ENCODE data around the gene GNGT1.
A peak's percentile ranks its signal among the peaks of the same experiment; 100 is the strongest.

Gene GNGT1

GRCh38 chr7:93920496-93921182, 14.3 kb downstream of the GNGT1 start:
- no peak for TF ChIP-seq CTCF (IDR thresholded peaks at IDR 0.05; ENCODE audit: insufficient read depth, low read depth, low read length, missing control alignments)
- no peak overlapping the region for H3K4me3 ChIP-seq (ENCODE audit: low read depth, low read length)
- DNase-seq (ENCODE audit: low read depth) = no peak

GRCh38 chr7:93921186-93921585, 14.8 kb downstream of the GNGT1 start:
- no peak for TF ChIP-seq CTCF (IDR thresholded peaks at IDR 0.05; ENCODE audit: insufficient read depth, low read depth, low read length, missing control alignments)
- no peak for DNase-seq (ENCODE audit: low read depth)
- H3K4me3 ChIP-seq (ENCODE audit: low read depth, low read length) = peak overlapping the region; percentile 73

- peak; percentile 58 for DNase-seq (ENCODE audit: low read depth)
- TF ChIP-seq CTCF (IDR thresholded peaks at IDR 0.05; ENCODE audit: insufficient read depth, low read depth, low read length, missing control alignments) = no peak
- peak within 1 kb of the TSS; percentile 73 for H3K4me3 ChIP-seq (ENCODE audit: low read depth, low read length)
Measured at GRCh38 chr7:93921607-93922566, 15.5 kb downstream of the GNGT1 start, which contains the start of gene GNG11. Gene GNG11 (plus strand): TSS chr7:93921735. CDS start chr7:93922138, 403 bp downstream.

- H3K4me3 ChIP-seq (ENCODE audit: low read depth, low read length) = no peak overlapping the region
- DNase-seq (ENCODE audit: low read depth) = no peak
- TF ChIP-seq CTCF (IDR thresholded peaks at IDR 0.05; ENCODE audit: insufficient read depth, low read depth, low read length, missing control alignments) = no peak
Measured at GRCh38 chr7:93923296-93923695, 16.9 kb downstream of the GNGT1 start.

GRCh38 chr7:93923942-93924341, 17.6 kb downstream of the GNGT1 start:
- DNase-seq (ENCODE audit: low read depth) = no peak
- no peak for TF ChIP-seq CTCF (IDR thresholded peaks at IDR 0.05; ENCODE audit: insufficient read depth, low read depth, low read length, missing control alignments)
- no peak overlapping the region for H3K4me3 ChIP-seq (ENCODE audit: low read depth, low read length)

- DNase-seq (ENCODE audit: low read depth) = no peak
- H3K4me3 ChIP-seq (ENCODE audit: low read depth, low read length) = no peak overlapping the region
- no peak for TF ChIP-seq CTCF (IDR thresholded peaks at IDR 0.05; ENCODE audit: insufficient read depth, low read depth, low read length, missing control alignments)
Measured at GRCh38 chr7:93926800-93927199, 20.4 kb downstream of the GNGT1 start.

All from GM12865 (cell line).